HG02981 (cell line): ENCODE results near the gene KRT73.

Experiments
- ATAC-seq: cut with Tn5 transposase; IDR thresholded peaks from one replicate; pipeline ENCODE4 v1.9.1; 2021; ENCODE audit warnings: mild to moderate bottlenecking, moderate library complexity; ENCODE audit not compliant: unreplicated experiment

Gene KRT73

DNA sequence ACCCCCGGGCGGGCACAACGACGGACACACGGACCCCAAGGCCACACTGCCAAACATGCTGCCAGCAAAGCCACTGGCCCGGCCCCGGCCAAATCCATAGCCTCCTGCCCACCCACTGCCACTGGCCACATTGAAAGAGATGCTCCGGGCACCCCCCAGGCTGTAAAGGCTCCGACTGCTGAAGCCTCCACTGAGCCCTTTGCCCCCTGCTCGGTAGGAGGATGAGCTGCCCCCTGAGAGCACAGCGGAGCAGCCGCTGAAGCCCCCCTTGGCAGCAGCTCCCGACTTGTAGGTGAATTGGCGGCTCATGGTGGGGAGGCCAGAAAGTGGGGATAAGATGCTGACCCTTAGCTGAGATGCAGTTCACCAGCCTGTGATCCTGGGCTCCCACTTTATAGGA lies at the start of gene KRT73:
KRT73 (minus strand) TSS at position 344 of the 400 bp plus-strand sequence; CDS start at position 309, 35 bp downstream.
- no peak for ATAC-seq

- ATAC-seq: no peak
These were observed 49.6 kb upstream of the KRT73 start for GRCh38 chr12:52667931-52668330.

GRCh38 chr12:52667509-52667908 lies 49.1 kb upstream of the KRT73 start:
- no peak for ATAC-seq

- ATAC-seq: no peak
These were observed 48.1 kb upstream of the KRT73 start for GRCh38 chr12:52666471-52666870.

GRCh38 chr12:52663420-52663819 lies 45.1 kb upstream of the KRT73 start:
- no peak for ATAC-seq

DNA sequence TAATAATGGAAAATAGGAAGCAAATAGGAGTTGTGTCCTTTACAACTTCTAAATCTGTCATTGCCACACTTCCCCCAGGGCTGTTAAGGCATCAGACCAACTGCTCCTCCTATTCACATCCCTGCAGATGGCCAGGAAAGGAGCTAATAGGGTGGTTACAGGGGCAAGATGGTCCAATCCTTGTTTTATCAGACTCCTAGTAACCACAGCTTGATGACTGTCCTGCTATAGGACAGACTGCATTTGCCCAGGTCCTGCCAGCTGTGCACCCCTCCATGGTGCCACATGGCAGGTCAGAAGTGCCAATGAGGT lies 44.5 kb upstream of the KRT73 start:
- no peak for ATAC-seq

DNA sequence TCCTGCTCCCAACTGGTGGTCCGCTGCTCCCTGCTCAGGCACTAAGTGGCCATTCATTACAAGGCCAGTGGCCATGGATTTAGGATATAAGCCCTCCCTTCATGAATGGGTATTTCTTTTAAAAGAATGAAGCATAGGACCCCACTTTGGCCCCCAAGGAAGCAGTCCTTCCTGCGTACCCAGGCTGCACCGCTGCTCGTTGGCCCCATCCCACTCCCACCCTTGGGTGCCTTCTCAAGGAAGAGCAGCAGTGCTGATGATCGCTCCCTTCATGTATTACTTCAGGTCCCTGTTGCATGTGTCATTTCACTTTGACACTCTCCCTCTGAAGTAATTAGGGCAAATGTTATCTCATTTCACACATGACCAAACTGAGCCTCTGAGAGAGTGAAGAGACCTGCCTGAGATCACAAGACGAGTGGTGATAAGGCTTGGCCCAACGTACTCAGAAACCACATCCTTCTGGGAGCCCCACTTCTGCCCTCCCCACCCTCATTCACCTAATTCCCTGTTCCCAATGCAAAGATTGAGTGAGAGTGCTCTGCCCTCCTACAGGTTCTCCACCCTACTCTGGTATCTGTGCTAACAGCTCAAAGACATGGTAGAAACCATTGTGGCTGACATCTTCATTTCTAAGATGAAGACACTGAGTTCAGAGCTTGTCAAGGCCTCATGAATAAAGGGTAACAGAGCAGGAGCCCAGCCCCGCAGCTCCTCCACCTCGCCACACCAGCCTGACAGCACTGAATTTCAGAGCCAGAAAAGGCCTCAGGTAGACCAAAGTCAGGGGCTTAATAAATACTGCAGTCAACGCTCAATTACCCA lies 43.9 kb upstream of the KRT73 start:
- ATAC-seq: no peak

GRCh38 chr12:52661668-52662067 lies 43.3 kb upstream of the KRT73 start:
- ATAC-seq: no peak

DNA sequence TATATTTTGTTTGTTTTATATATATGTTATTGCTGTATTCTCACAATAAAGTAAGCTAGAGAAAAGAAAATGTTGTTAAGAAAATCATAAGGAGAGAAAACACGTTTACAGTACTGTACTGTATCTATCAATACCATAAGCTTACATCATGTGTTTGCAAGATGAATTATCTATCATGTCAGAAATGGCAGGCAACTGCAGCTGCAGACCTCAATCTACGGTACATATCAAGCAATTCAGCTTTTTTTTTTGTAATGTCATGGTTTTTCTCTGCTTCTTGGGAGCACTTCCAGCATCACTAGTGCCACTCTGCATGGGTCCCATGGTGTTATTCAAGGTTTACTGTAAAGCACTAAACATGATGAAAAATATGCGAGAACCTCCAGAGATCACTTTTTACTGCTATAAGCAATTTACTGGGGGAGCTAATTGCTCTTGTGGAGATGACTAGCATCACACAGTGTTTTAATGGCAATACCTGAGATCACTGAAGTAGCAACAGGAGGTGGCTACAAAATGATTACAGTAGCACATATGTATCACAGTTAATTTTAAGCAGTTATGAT lies 42.7 kb upstream of the KRT73 start:
- ATAC-seq: no peak

- no peak for ATAC-seq
These were observed 41.6 kb upstream of the KRT73 start for GRCh38 chr12:52659951-52660350.

DNA sequence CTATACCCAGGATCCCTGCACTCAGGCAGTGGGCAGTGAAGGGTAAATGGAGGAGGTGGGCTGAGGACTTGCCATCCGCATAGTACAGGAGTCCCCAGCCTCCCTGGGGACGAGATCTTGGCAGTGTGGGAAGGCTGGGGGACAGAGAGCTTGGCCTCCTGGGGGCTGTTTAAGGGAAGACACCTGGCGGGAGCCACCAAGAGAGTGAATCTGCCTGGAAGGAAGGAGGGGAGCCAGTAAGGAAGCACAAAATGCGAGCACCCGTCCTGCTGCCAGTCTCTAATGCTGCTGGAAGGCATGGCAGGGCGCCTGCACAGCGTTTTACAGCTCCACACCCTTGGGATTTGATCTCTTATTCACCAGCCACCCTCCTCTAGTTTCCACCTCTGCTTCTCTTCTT lies 41.0 kb upstream of the KRT73 start:
- no peak for ATAC-seq

DNA sequence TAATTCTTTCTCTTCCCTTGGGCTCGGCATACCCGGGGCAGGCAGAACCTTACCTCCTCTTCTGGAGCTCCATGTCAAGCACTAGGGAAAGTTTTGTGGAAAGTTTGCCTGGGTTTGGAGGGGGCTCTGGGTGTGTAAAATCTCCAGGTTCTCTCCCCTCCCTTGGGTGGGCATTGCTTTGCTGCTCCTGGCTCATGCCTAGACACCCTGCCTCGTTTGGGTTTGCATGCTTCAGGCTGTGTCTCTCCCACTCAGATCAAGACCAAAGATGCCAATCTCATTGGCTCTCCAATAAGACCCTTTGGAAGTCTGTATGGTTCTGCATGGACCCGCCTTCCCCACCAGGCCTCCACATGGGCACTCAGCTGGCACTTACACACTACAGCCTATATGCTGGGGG lies 39.8 kb upstream of the KRT73 start:
- no peak for ATAC-seq

- ATAC-seq: no peak
These were observed 39.0 kb upstream of the KRT73 start for GRCh38 chr12:52657250-52657902.

DNA sequence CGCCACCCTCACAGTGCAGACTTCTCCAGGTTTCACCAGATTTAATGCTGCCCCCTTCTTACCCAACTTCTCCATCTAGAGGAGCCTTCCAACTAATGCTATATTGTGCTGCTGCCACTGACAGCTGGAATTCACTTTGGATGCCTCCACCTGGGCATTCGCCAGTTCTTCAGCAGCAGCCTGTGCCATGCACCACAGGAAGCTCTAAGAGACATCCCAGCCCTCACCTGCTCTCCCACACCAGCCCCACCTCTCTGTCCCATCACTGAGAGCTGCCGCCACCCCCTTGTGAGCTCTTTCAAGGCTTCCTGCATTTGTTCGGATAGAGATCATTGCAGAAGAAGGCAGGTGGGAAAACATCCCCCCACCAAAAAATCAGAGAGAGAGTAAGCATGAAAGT lies 38.3 kb upstream of the KRT73 start:
- no peak for ATAC-seq

DNA sequence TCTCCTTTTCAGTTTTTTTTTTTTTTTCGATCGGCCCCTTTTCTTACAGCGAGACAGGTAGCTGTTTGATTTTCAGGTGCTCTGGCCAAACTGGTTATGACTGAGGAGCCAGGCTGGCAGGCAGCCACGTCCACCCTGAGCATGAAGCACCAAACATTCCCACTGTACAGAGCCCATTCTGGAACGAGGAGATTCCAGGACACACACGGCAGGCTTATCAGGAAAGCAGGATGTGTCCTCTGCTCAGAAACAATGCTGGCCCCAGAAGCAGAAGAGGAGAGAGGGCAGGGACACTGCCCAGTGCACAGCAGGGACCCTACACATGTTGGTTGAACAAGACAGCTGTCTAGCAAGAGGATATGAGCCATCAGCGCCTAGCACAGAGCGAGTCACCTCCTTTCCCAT lies 37.4 kb upstream of the KRT73 start:
- ATAC-seq: no peak

DNA sequence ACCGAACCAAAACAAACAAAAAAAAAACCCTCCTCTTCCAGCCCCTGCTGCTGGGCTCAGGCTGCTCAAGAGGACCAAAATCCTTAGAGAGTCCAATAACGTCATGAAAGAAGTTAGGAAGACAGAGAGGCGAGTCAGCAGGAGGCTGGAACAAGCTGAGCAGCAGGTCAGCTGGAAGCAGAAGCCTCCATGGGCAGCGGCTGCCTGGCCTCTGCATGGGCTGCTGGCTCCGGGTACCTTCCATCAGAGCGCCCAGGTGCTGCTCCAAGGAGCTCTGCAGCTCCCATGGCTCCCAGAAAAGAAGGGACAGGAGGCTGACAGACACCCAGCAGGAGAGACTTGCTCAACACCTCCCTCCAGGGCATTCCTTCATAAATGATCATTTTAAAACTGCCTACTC lies 36.9 kb upstream of the KRT73 start:
- ATAC-seq: no peak

DNA sequence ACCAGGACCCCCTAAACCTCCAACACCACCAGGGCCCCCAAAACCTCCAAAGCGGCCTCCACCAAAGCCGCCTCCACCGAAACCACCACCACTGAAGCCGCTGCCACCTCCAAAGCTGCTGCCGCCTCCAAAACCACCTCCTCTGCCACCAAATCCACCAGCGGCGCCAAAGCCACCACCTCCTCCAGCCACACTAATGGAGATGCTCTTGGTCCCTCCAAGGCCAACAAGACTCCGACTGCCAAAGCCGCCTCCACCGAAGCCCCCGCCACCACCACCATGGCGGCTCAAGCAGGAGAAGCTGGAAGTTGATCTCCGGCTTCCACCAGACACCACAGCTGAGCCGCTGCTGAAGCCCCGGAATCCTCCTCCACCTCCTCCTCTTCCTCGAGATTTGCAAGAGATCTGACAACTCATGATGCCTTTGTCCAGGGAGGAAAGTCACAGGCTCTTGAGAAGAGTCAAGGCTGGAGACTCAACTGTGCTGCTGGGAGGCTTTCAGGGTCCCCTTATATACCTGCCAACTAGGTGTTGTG lies 33.4 kb upstream of the KRT73 start, which contains the start of gene KRT2:
KRT2 (minus strand) TSS at position 486 of the 536 bp plus-strand sequence; CDS start at position 417, 69 bp downstream.
- no peak for ATAC-seq

DNA sequence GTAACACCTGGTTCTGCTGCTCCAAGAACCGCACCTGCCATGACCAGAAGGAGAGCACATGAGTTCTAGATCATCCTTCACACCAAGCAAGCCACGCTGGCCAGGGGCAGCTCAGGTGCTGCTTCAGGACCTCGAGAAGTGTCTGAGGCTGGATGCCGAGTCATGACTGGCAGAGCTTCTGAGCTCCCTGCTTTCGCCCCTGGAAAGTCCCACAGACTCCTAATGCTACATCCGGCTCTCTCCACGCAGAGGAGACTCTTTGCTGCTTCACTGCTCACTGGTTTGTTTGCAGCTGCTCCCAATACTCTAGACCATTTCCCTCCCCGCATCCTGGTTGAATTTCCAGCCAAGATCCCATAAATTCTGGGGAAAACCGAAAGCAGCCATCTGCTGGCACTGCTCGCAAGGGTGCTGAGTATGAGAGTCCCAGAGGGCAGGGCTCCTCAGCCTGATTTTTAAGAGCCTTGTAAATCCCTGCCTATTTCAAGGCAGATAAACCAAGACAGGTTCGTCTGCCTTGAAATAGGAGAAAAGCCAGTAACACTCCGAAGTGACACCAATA lies 32.2 kb upstream of the KRT73 start:
- no peak for ATAC-seq

GRCh38 chr12:52649066-52649465 lies 30.7 kb upstream of the KRT73 start:
- no peak for ATAC-seq

GRCh38 chr12:52648012-52648550 lies 29.7 kb upstream of the KRT73 start:
- no peak for ATAC-seq

DNA sequence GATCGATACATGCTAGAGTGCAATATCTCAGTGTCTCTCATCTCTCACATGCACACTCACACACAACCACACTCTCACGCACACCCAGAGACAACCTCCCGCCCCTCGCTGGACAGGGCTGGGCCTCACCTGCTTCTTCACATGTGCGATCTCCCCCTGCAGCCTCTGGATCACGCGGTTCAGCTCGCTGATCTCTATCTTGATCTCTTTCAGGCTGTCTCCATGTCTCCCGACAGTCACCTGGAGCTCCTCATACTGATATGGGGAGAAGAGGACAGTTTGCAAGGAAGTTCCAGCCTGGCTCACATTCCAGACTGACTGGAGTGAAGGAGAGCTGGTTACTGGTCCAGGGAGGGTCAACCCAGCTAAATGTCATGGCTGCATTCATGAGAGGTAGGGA lies 29.2 kb upstream of the KRT73 start:
- no peak for ATAC-seq
